HUES6 (cell line): ENCODE results near the gene NOVA2.

Experiments
- H3K27ac ChIP-seq: 2 replicates; pipeline ENCODE4 v1.7.0; 2013; ENCODE audit warnings: low read depth, mild to moderate bottlenecking, low read length, inconsistent platforms
- H3K27me3 ChIP-seq: 2 replicates; pipeline ENCODE4 v1.6.1; 2013; ENCODE audit warnings: low read length; ENCODE audit not compliant: control insufficient read depth, insufficient read depth
- H3K36me3 ChIP-seq: 2 replicates; pipeline ENCODE4 v1.6.1; 2013; ENCODE audit warnings: low read length; ENCODE audit not compliant: control insufficient read depth, insufficient read depth
- H3K4me1 ChIP-seq: 2 replicates; pipeline ENCODE4 v1.6.1; 2013; ENCODE audit warnings: low read length; ENCODE audit not compliant: control insufficient read depth, insufficient read depth
- H3K4me3 ChIP-seq: 2 replicates; pipeline ENCODE4 v1.5.1; 2013; ENCODE audit warnings: low read depth, low read length
- H3K9ac ChIP-seq: one replicate; pipeline ENCODE4 v1.6.1; 2013; ENCODE audit warnings: mild to moderate bottlenecking, low read length
- H3K9me3 ChIP-seq: 2 replicates; pipeline ENCODE4 v1.6.1; 2013; ENCODE audit warnings: low read depth, low read length; ENCODE audit not compliant: control insufficient read depth, insufficient read depth

The NOVA2 gene

GRCh38 chr19:45958769-45959516, 14.7 kb downstream of the NOVA2 start:
- peaks cover 9% of the 10 kb centered on the region for H3K4me1 ChIP-seq
- H3K27me3 ChIP-seq: peaks cover 27% of the 10 kb centered on the region; the same call in 1 of the 2 replicates
- no peak overlapping the region for H3K9ac ChIP-seq
- no peaks in the 10 kb centered on the region for H3K9me3 ChIP-seq
- H3K4me3 ChIP-seq: no peak overlapping the region
- H3K27ac ChIP-seq: no peak overlapping the region
- peaks cover 3% of the 10 kb centered on the region; the same call in 1 of the 2 replicates for H3K36me3 ChIP-seq

- H3K4me3 ChIP-seq: no peak overlapping the region
- no peak overlapping the region for H3K9ac ChIP-seq
- H3K36me3 ChIP-seq: peaks cover 3% of the 10 kb centered on the region; the same call in 1 of the 2 replicates
- peaks cover 9% of the 10 kb centered on the region for H3K4me1 ChIP-seq
- H3K9me3 ChIP-seq: no peaks in the 10 kb centered on the region
- H3K27ac ChIP-seq: no peak overlapping the region
- H3K27me3 ChIP-seq: peaks cover 27% of the 10 kb centered on the region; the same call in 1 of the 2 replicates
Measured at GRCh38 chr19:45958320-45958719, 15.3 kb downstream of the NOVA2 start.

GRCh38 chr19:45955905-45956608, 17.6 kb downstream of the NOVA2 start:
- no peaks in the 10 kb centered on the region for H3K9me3 ChIP-seq
- peaks cover 3% of the 10 kb centered on the region; the same call in 1 of the 2 replicates for H3K36me3 ChIP-seq
- no peak overlapping the region for H3K4me3 ChIP-seq
- peaks cover 9% of the 10 kb centered on the region for H3K4me1 ChIP-seq
- no peak overlapping the region for H3K9ac ChIP-seq
- no peak overlapping the region for H3K27ac ChIP-seq
- H3K27me3 ChIP-seq: peaks cover 24% of the 10 kb centered on the region; the same call in 1 of the 2 replicates

GRCh38 chr19:45954156-45954555, 19.5 kb downstream of the NOVA2 start:
- H3K9ac ChIP-seq: no peak overlapping the region
- H3K4me1 ChIP-seq: peaks cover 6% of the 10 kb centered on the region
- no peak overlapping the region for H3K27ac ChIP-seq
- peaks cover 15% of the 10 kb centered on the region; the same call in 1 of the 2 replicates for H3K27me3 ChIP-seq
- H3K4me3 ChIP-seq: no peak overlapping the region
- H3K36me3 ChIP-seq: peaks cover 3% of the 10 kb centered on the region; the same call in 1 of the 2 replicates
- H3K9me3 ChIP-seq: no peaks in the 10 kb centered on the region

GRCh38 chr19:45953676-45954075, 20.0 kb downstream of the NOVA2 start:
- peak overlapping the region; percentile 67 for H3K4me3 ChIP-seq
- peaks cover 6% of the 10 kb centered on the region for H3K4me1 ChIP-seq
- H3K27ac ChIP-seq: no peak overlapping the region
- H3K27me3 ChIP-seq: peaks cover 11% of the 10 kb centered on the region; the same call in 1 of the 2 replicates
- peaks cover 3% of the 10 kb centered on the region; the same call in 1 of the 2 replicates for H3K36me3 ChIP-seq
- no peaks in the 10 kb centered on the region for H3K9me3 ChIP-seq
- H3K9ac ChIP-seq: no peak overlapping the region

GRCh38 chr19:45952686-45953505, 20.8 kb downstream of the NOVA2 start:
- Histone ChIP-seq H3K27me3 (peaks cover 5% of the 10 kb centered on the region; the same call in 1 of the 2 replicates), H3K4me3 (peak overlapping the region; percentile 67), H3K9ac (peak overlapping the region; percentile 9), H3K27ac (no peak overlapping the region), H3K36me3 (no peaks in the 10 kb centered on the region), H3K4me1 (peaks cover 6% of the 10 kb centered on the region), H3K9me3 (no peaks in the 10 kb centered on the region)

GRCh38 chr19:45952341-45952685, 21.4 kb downstream of the NOVA2 start:
- Histone ChIP-seq H3K9ac (no peak overlapping the region), H3K27ac (no peak overlapping the region), H3K27me3 (peaks cover 5% of the 10 kb centered on the region; the same call in 1 of the 2 replicates), H3K36me3 (no peaks in the 10 kb centered on the region), H3K9me3 (no peaks in the 10 kb centered on the region), H3K4me1 (peaks cover 6% of the 10 kb centered on the region), H3K4me3 (peak overlapping the region; percentile 67)

GRCh38 chr19:45947926-45948325, 25.7 kb downstream of the NOVA2 start:
- no peak overlapping the region for H3K27ac ChIP-seq
- H3K4me3 ChIP-seq: no peak overlapping the region
- peaks cover 5% of the 10 kb centered on the region; the same call in 1 of the 2 replicates for H3K27me3 ChIP-seq
- H3K9ac ChIP-seq: no peak overlapping the region
- no peaks in the 10 kb centered on the region for H3K4me1 ChIP-seq
- H3K36me3 ChIP-seq: no peaks in the 10 kb centered on the region
- H3K9me3 ChIP-seq: no peaks in the 10 kb centered on the region

GRCh38 chr19:45940515-45940805, 33.2 kb downstream of the NOVA2 start:
- H3K27me3 ChIP-seq: peaks cover 19% of the 10 kb centered on the region; the same call in 1 of the 2 replicates
- no peak overlapping the region for H3K9ac ChIP-seq

GRCh38 chr19:45939792-45940514, 33.7 kb downstream of the NOVA2 start:
- Histone ChIP-seq H3K9ac (no peak overlapping the region), H3K4me1 (no peaks in the 10 kb centered on the region), H3K27ac (no peak overlapping the region), H3K4me3 (no peak overlapping the region), H3K9me3 (no peaks in the 10 kb centered on the region), H3K27me3 (peaks cover 24% of the 10 kb centered on the region; the same call in 1 of the 2 replicates), H3K36me3 (no peaks in the 10 kb centered on the region; the same call in 1 of the 2 replicates)

More at GRCh38 chr19:45940515-45940805, 33.2 kb downstream of the NOVA2 start:
- Histone ChIP-seq H3K27ac (no peak overlapping the region), H3K9me3 (no peaks in the 10 kb centered on the region), H3K4me3 (no peak overlapping the region), H3K36me3 (no peaks in the 10 kb centered on the region; the same call in 1 of the 2 replicates), H3K4me1 (no peaks in the 10 kb centered on the region)
